ENCODE measurements around the gene PIR. TPM values are rescaled to one million over a fixed set of nuclear protein-coding genes. Genes with fewer than 3 reads are reported as not detected.

Gene PIR
- total and polyA plus RNA-seq, 2 of the 8 experiments (the other 6 are each of a cell fraction or from before 2014, with no cell fraction given), result 6.4 to 10.3 TPM

DNA sequence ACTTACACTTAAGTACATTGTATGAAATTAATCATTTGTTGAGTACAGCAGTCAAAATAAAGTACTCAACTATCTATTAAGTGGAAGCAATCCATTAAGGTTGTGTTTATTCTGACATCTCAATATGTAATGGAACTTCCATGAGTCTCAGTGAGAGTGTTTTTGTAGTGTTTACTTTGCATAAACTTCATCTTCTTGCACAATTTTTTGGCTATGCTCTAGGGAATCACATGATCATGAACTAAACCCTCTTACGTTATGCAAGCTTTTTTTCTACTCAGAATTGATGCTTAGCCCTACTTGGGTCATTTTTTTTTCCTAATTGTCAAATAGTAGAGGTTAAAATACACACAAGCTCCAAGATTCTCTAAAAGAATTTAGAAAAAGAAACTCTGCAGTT is 136.7 kb downstream of the PIR start (continued):
- TF ChIP-seq CBX5 (IDR thresholded peaks at IDR 0.05; ENCODE audit: low read depth, low read length), result no peak
- TF ChIP-seq, protein P1, sequence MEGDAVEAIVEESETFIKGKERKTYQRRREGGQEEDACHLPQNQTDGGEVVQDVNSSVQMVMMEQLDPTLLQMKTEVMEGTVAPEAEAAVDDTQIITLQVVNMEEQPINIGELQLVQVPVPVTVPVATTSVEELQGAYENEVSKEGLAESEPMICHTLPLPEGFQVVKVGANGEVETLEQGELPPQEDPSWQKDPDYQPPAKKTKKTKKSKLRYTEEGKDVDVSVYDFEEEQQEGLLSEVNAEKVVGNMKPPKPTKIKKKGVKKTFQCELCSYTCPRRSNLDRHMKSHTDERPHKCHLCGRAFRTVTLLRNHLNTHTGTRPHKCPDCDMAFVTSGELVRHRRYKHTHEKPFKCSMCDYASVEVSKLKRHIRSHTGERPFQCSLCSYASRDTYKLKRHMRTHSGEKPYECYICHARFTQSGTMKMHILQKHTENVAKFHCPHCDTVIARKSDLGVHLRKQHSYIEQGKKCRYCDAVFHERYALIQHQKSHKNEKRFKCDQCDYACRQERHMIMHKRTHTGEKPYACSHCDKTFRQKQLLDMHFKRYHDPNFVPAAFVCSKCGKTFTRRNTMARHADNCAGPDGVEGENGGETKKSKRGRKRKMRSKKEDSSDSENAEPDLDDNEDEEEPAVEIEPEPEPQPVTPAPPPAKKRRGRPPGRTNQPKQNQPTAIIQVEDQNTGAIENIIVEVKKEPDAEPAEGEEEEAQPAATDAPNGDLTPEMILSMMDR (IDR thresholded peaks at IDR 0.05; ENCODE audit: control extremely low read depth in 1 of 3, insufficient read depth in 1 of 3, low read depth in 1 of 3, low read length in 3 of 3), result no peak

Data from H1 (cell line).